Lung (tissue), 12 donors: ENCODE results near the gene PLIN5. TPM values are rescaled to one million over a fixed set of nuclear protein-coding genes. Genes with fewer than 3 reads are reported as not detected.

Source experiments
- ATAC-seq: fragments of 200-7000 bp; cut with Tn5 transposase; one replicate; pipeline ENCODE4 v1.9.1; 2020; ENCODE audit warnings: moderate number of reproducible peaks; ENCODE audit not compliant: insufficient read depth, low FRiP score
- DNase-seq, 3 donors: peaks; one replicate each; pipeline ENCODE4 v3.0.0-alpha.2; 2013 to 2017
- H3K27ac ChIP-seq, 2 donors: one replicate each; pipeline ENCODE4 v1.5.1; 2013; ENCODE audit warnings: mild to moderate bottlenecking in 2 of 2, moderate library complexity in 2 of 2, control low read depth in 1 of 2, inconsistent platforms in 1 of 2, low read depth in 1 of 2, low read length in 1 of 2
- H3K27me3 ChIP-seq, 3 donors: one replicate each; pipeline ENCODE4 v1.5.1; 2013; ENCODE audit warnings: low read length in 2 of 3; ENCODE audit not compliant: control insufficient read depth in 3 of 3, insufficient read depth in 3 of 3
- H3K36me3 ChIP-seq, 4 donors: one replicate each; pipeline ENCODE4 v1.5.1; 2013; ENCODE audit warnings: low read length in 4 of 4, mild to moderate bottlenecking in 1 of 4, moderate library complexity in 1 of 4; ENCODE audit not compliant: control insufficient read depth in 4 of 4, insufficient read depth in 4 of 4
- H3K4me1 ChIP-seq, 5 donors: one replicate each; pipeline ENCODE4 v1.5.1; 2013; ENCODE audit warnings: low read length in 5 of 5, mild to moderate bottlenecking in 2 of 5, moderate library complexity in 1 of 5; ENCODE audit not compliant: control insufficient read depth in 5 of 5, insufficient read depth in 5 of 5
- H3K4me3 ChIP-seq: one replicate; pipeline ENCODE4 v1.5.1; 2013; ENCODE audit warnings: mild to moderate bottlenecking, control low read depth, moderate library complexity
- H3K9ac ChIP-seq, 2 donors: one replicate each; pipeline ENCODE4 v1.5.1; 2013; ENCODE audit warnings: low read length in 2 of 2, control low read depth in 1 of 2; ENCODE audit not compliant: insufficient read depth in 1 of 2
- H3K9me3 ChIP-seq, 4 donors: one replicate each; pipeline ENCODE4 v1.5.1; 2013; ENCODE audit warnings: low read length in 3 of 4, mild to moderate bottlenecking in 1 of 4, moderate library complexity in 1 of 4; ENCODE audit not compliant: control insufficient read depth in 4 of 4, insufficient read depth in 3 of 4
- CTCF ChIP-seq: IDR thresholded peaks from 2 replicates; pipeline ENCODE4 v1.5.1; 2012; ENCODE audit warnings: mild to moderate bottlenecking; ENCODE audit errors: control extremely low read depth, extremely low read depth
- WGBS, 2 donors: extraction: QIAGEN DNeasy Blood & Tissue Kit; methylation state at CpG; one replicate each; pipeline ENCODE4 v1.1.7; 2013; 5-methylcytosine and 5-hydroxymethylcytosine counted together
- polyA plus RNA-seq, 2 donors: library from polyadenylated mRNA; stranded (reverse); fragments of 200-250 nt; gene quantifications; one replicate each; pipeline ENCODE4 v1.2.1, GENCODE V29; 2013
- total RNA-seq, 2 donors: library from RNA; depleted of rRNA in 1 of 2; stranded (reverse); fragments of >200 nt in 1 of 2; gene quantifications; one replicate each; pipeline ENCODE4 v1.2.1, GENCODE V29; 2014 to 2021
- donor health status: control.
- donor health status: control.
- donor health status: Bipolar disorder and iron deficiency.
- donor health status: healthy.
- donor health status: DM: yes; HTN: yes; CAD: no.

The PLIN5 gene
- total and polyA plus RNA-seq, 4 donors = 7.5 to 37.3 (median 24.5) TPM

GRCh38 chr19:4571305-4571917 lies 36.4 kb upstream of the PLIN5 start:
- Histone ChIP-seq H3K36me3 (no peaks in the 10 kb centered on the region), H3K4me3 (no peak overlapping the region), H3K9ac (no peak overlapping the region), H3K9me3 (peaks cover 0 to 2% (median 0%) of the 10 kb centered on the region in 4 donors), H3K27me3 (peaks cover 2 to 4% (median 3%) of the 10 kb centered on the region in 3 donors), H3K27ac (no peak overlapping the region), H3K4me1 (peaks cover 0 to 3% (median 0%) of the 10 kb centered on the region in 5 donors)
- ATAC-seq = no peak
- no peak for TF ChIP-seq CTCF
- no peak for DNase-seq
- 69 to 75% methylated on average over 21 to 22 of the region's 22 CpGs for WGBS, 2 donors

DNA sequence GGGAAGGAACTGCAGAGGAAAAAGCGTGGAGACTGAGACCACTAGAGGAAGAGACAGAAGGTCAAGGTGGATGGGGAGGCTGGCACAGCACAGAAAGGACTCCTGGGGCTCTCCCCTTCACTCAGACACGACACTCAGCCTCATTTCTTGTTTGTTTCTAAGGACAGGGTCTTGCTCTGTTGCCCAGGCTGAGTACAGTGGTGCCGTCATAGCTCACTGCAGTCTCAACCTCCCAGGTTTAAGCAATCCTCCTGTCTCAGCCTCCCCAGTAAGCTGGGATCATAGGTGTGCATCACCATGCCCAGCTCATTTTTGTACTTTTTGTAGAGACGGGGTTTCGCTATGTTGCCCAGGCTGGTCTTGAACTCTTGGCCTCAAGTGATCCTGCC lies 35.9 kb upstream of the PLIN5 start:
- Histone ChIP-seq H3K9me3 (no peaks in the 10 kb centered on the region), H3K27ac (no peak overlapping the region), H3K27me3 (peaks cover 2 to 6% (median 3%) of the 10 kb centered on the region in 3 donors), H3K4me3 (no peak overlapping the region), H3K4me1 (peaks cover 0 to 3% (median 0%) of the 10 kb centered on the region in 5 donors), H3K36me3 (no peaks in the 10 kb centered on the region), H3K9ac (no peak overlapping the region)
- WGBS, 2 donors = 85 to 87% methylated on average over 5 of the region's 5 CpGs
- DNase-seq (no peak), ATAC-seq (no peak)
- no peak for TF ChIP-seq CTCF

DNA sequence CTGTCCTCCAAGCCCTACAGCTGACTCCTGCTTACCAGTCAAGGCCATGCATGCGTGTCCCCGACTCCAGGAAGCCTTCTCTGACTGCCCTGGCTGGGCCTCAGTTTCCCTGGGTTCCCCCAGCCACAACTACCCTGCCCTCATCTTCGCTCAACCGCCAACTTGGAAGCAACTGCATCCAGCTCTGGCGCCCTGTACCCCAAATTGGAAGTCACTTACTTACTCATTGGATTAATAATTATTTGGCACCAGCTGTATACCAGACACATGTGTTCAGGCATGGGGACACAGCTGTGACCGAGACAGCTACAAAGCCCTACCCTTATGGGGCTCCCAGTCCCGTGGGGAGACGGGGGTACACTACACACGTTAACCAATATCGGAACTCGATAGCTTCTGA lies 35.4 kb upstream of the PLIN5 start:
- Histone ChIP-seq H3K4me3 (no peak overlapping the region), H3K4me1 (peaks cover 0 to 1% (median 0%) of the 10 kb centered on the region in 5 donors), H3K27me3 (peaks cover 2 to 6% (median 3%) of the 10 kb centered on the region in 3 donors), H3K9ac (no peak overlapping the region), H3K9me3 (no peaks in the 10 kb centered on the region), H3K27ac (no peak overlapping the region), H3K36me3 (no peaks in the 10 kb centered on the region)
- TF ChIP-seq CTCF = no peak
- DNase-seq (no peak), ATAC-seq (no peak)
- 86 to 90% methylated on average over 11 of the region's 11 CpGs for WGBS, 2 donors

- H3K4me3 ChIP-seq = no peak overlapping the region
- H3K9me3 ChIP-seq = no peaks in the 10 kb centered on the region
- ATAC-seq (no peak), DNase-seq (no peak)
- H3K36me3 ChIP-seq = no peaks in the 10 kb centered on the region
- H3K9ac ChIP-seq = no peak overlapping the region
- H3K27me3 ChIP-seq = peaks cover 0 to 6% (median 3%) of the 10 kb centered on the region in 3 donors
- 55 to 70% methylated on average over 7 of the region's 7 CpGs for WGBS, 2 donors
- no peak for TF ChIP-seq CTCF
- no peaks in the 10 kb centered on the region for H3K4me1 ChIP-seq
- no peak overlapping the region for H3K27ac ChIP-seq
Measured at GRCh38 chr19:4568886-4569285, 33.9 kb upstream of the PLIN5 start.
